GM19468 (cell line): ENCODE data around the gene CLIC4.
"Not testable (repeated sequence)": the region's sequence is repeated elsewhere in the genome, so short reads cannot be mapped to it uniquely, and the experiment has no call there.

Experiments used
- ATAC-seq: cut with Tn5 transposase; IDR thresholded peaks from one replicate; pipeline ENCODE4 v1.9.1; 2021; ENCODE audit warnings: mild to moderate bottlenecking, moderate library complexity, moderate number of reproducible peaks; ENCODE audit not compliant: unreplicated experiment; ENCODE audit errors: extremely low read depth

CLIC4 gene

DNA sequence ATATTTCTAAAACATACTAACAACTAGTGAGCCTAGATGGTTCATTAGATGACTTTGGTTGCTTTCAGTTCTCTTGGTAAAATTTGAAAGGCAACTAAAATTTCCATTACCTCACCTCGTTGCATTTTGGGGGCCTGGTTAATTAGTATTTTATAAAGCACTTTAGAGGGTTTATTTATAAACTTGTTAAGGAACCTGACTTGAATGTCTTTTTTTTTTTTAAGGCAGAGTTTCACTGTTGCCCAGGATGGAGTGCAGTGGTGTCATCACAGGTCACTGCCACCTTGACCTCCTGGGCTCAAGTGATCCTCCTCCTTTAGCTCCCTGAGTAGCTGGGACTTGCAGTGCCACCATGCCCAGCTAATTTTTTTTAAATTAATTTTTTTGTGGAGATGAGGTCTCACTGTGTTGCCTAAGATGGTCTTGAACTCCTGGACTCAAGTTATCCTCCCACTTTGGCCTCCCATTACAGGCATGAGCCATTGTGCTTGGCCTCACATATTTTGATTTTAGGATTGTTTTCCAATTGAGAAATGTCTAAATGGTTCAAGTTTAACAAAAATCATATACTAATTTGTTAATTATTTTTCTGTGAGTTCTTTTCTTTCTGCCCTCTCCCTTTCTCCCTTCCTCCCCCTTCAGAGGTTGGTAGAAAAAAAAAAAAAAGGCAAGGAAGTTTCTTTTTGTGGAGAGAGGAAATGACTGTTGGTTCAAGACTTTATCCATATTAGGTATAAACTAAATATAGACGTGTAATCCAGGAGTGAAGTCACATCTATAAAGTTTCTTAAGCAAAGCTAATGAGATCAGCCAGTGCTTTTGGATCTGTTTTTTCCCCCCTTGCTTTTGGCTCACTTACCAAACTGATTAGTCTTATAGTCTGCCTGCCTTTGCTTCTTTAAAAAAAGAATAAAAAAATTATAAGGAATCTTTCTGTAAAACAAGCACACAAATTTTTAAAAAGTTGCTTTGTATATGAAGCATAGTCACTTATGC, 24.7 kb downstream of the CLIC4 start:
- no peak for ATAC-seq

DNA sequence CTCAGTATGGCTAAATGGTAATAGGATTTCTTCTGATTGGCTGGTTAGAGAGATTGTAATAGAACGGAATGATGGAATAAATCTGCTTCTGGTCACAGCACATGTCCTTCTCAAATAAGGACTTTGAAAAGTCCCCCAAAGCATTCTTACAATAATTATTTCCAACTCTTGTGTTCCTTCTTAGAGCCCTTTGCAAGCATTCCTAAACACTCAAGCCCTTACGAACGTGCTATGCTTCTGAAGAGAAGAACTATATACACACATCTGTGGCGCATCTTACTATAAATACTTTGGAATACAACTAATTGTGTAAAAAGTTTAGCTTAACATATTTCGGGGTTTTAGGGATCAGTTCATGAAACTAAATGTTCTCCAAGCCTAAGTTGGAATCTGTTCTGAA, 25.6 kb downstream of the CLIC4 start:
- no peak for ATAC-seq

DNA sequence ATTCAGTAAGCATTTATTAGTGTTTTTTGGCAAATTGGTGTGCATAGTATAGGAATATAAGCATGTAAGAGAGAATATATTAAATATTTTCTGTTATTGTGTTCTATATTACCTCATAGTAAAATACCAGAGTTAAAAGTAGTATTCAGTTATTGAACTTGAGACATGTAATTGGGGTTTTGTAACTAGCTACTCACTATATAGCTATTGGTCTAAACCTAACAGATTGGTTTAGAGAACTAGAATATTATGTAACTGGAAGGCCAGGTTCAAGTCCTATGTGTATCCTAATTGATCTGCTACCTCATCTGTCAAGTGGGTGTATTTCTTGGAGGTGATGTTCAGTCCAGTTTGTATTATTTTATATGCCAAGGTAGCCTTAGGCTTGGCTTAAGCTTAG, 26.3 kb downstream of the CLIC4 start:
- no peak for ATAC-seq

DNA sequence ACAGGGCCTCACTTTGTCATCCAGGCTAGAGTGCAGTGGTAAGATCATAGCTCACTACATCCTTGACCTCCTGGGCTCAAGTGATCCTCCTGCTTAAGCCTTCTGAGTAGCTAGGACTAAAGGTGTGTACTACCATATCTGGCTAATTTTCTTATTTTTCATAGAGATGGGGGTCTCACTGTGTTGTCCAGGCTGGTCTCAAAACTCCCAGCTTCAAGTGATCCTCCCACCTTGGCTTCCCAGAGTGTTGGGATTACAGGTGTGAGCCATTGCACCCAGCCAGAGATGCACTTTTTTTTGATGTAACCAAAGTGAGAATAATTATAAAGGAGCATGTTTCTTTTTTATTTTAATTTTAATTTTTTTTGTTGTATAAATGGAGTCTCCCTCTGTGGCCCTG, 28.4 kb downstream of the CLIC4 start:
- ATAC-seq: no peak

DNA sequence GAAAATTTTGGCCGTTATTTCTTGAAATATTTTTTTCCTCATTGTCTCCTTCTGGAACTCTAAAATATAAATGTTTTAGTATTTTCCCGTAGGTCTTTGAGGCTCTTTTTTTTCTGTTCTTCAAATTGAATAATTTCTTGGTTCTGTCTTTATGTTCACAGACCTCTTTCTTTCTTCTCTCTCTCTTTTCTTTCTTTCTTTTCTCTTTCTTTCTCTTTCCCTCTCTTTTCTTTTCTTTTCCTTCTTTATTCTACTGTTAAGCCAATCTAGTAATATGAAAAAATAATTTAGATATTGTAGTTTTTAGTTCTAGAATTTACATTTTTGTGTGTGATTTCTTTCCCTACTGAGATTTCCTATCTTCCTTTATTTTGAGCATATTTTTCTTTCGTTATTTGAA, 30.1 kb downstream of the CLIC4 start:
- no peak for ATAC-seq

DNA sequence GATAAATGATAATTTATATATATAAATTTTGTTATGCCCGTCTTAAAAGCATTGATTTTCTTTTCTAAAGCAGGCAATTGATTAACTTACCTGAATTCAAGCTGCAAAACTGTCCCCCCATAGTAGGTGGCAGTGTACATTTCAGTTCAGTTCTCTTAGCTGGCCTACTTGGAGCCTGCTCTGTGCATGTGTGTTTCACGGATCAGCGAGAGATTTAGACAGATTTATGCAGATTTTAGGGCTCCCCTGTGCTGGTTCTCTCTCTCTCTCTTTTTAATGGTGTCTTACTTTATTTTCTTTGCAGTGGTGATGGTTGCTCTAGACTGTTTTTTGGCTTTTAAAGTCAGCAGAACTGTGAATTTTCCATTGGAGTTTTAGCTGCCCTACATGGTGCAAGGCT, 30.7 kb downstream of the CLIC4 start:
- no peak for ATAC-seq

DNA sequence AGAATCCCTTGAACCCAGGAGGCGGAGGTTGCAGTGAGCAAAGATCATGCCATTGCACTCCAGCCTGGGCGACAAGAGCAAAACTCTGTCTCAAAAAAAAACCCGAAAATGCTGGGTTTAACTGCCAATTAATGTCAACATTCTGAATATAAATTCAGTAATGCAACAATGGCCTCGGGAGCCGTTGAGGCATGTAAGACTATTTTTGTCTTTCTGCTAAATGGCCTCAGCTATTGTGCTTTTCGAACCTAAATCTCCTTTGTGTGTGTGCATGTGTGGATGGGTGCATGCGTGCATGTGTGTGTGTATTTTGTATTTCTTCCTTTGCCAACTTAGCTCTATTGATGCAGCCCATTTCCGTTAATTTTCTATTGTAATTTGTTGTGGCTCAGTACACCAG, 31.6 kb downstream of the CLIC4 start:
- ATAC-seq: no peak

DNA sequence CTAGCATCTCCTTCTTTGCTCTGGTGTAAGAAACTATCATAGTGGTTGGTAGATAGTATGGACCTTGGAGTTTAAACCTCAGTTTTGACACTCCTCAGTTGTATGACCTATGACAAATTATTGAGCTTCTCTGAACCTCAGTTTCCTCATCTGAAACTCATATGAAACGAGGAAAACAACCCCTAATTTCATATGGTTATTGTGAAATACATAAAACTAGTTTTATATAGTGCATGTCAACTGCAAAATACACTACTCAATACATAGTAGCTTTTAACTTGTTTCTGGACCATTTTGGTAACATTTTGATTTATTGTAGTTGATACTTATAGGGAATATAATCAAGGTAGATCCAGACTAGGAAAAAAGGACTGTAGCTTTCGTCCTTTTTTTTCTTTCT, 32.9 kb downstream of the CLIC4 start:
- no peak for ATAC-seq

DNA sequence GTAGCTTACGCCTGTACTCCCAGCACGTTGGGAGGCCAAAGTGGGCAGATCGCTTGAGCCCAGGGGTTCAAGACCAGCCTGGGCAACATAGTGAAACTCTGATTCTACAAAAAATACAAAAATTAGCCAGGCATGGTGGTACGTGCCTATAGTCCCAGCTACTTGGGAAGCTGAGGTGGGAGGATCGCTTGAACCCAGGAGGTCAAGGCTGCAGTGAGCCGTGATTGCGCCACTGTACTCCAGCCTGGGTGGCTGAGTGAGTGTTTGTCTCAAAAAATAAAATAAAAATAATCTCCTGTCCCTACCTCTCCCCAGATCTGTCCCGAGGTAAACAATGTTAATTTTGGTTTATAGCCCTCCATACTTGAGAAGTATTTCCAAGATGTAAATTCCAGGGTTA, 34.0 kb downstream of the CLIC4 start:
- ATAC-seq: not testable (repeated sequence)

DNA sequence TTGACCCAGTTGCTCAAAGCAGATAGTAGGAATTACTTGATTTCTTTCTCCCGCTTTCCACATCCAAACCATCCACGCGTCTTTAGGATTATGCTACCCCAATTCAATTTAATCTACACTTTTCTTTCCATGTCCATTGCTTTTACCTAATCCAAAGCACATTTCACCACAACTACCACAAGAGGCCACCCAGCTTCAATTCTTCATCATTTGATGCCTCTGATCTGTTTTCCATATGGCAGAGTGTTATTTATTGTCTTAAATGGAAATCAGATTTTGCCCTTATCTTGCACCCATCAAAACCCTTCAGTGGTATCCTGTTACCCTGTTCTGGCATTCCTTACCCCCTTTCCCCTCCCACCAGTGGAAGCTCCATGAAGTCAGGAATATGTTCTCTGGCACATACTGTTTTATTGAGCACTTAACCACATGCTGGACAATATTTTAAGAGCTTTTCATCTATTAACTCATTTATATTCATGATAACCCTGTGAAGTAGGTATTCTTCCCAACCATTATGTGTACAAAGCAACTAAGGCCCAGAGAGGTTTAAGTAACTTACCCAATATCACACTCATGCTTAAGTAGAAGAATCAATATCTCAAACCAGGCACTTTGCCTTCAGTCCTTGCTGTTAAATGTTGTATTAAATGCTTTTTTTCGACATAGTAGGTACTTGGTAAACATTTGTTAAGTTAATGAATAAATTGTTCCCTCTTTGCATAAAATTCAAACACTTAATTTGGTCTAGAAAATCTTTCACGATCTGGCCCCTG, 34.6 kb downstream of the CLIC4 start:
- no peak for ATAC-seq

DNA sequence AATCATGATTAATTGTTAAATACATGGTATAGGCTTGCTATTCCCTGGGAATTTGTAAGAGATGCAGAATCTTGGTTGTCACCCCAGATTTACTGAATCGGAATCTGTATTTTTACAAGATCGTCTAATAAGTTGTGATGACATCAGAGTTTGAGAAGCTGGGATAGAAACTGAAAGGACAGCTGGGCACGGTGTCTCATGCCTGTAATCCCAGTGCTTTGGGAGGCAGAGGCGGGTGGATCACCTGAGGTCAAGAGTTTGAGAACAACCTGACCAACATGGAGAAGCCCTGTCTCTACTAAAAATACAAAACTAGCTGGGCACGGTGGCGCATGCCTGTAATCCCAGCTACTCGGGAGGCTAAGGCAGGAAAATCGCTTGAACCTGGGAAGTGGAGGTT, 35.4 kb downstream of the CLIC4 start:
- ATAC-seq: not testable (repeated sequence)

DNA sequence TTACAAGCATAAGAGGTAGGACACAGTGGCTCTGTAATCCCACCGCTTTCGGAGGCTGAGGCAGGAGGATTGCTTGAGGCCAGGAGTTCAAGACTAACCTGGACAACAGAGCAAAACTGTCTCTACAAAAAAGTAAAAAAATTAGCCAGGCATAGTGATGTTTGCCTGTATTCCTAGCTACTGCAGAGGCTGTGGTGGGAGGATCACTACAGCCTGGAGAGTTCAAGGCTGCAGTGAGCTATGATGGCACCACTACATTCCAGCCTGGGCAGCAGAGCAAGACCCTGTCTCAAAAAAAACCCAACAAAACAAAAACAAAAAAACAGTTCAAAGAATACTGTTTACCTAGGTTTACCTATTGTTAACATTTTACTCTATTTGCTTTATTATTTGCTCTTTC, 37.4 kb downstream of the CLIC4 start:
- no peak for ATAC-seq

DNA sequence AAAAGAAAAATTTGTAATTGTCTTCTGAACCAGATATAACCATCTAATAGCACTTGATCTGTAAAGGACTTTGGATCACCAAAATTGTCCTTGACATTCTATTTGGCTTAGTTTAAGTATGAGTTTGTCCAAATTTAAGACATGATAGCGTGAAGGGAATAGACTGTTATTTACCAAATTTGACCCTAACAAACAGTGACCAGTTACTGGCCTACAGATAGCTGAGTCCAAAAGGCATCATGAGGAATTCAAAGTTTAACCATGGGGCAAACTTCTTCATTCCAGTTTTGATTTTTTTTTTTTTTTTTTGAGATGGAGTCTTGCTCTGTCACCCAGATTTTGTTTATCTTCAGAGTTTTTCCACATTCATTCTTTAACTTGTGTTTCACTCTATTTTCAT, 38.5 kb downstream of the CLIC4 start:
- ATAC-seq: no peak

DNA sequence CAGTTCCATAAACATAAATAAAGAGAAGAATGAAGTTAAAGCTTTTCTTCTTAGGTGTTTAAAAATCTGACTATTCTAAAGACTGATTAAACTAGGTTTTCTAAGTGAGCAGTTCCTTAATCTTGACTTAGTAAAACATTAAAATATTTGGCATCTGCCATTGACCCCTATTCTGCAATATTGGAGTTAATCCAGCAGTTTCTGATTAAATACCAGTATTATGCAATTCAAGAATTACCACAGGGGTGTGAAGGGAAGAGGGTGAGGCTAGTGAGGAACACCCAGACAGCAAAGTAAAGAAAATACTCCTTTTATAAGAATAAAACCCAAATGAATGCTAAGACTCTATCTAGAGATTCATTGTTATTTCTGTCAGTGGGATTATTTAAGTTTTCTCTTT, 40.9 kb downstream of the CLIC4 start:
- ATAC-seq: no peak

DNA sequence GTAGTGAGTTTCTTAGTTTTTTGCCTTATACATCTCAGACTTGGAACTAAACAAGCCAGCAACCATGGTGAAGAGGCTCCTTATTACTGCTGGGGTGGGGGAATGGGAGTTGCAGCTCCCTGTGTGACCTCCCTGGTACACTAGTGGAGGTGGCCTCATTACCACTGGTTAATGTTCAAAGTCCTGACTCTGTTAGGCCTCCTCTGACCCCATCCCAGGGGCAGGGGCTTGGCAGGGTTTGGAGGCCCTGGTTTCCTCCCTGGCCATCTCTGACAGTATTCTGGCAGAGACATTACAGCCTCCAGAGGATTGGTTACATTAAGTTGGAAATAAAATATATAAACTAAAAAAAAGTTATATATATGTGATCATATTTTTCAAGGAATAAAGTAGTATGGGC, 45.2 kb downstream of the CLIC4 start:
- ATAC-seq: no peak

DNA sequence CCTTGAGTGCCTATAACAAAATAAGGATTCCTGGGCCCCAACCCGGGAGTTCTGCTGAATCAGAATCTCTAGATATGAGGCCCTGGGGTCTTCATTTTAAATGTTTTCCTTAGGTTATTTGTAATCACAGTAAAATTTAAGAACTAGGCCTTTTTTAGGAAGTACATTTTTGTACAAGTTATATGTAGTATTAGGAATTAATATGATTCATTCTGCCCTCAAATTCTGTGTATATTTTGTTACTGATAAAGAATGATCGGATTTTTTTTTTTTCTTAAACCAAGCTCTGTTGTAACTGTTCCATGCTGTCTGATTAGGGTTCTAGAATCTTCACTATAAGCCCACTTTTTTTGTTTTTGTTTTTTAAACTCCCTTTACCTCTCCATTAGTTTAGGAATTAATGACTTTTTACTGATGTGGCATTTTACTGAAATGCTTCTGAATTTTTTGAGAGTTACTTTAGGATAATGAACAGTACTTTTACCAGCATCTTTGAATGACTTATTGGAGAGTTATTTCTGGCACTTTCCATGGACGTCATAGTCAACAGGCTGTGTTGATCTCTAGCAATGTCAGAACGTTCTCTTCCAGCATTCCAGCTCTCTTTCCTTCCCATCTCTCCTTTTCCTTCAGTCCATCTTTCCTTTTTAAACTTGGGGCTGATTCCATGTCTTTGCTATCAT, 48.3 kb downstream of the CLIC4 start:
- no peak for ATAC-seq

DNA sequence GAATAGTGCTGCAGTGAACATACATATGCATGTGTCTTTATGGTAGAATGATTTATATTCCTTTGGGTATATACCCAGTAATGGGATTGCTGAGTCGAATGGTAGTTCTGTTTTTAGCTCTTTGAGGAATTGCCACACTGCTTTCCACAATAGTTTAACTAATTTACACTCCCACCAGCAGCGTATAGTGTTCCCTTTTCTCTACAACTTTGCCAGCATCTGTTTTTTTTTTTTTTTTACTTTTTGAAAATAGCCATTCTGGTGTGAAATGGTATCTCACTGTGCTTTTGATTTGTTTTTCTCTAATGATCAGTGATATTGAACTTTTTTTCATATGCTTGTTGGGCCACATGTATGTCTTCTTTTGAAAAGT, 48.9 kb downstream of the CLIC4 start:
- ATAC-seq: not testable (repeated sequence)

DNA sequence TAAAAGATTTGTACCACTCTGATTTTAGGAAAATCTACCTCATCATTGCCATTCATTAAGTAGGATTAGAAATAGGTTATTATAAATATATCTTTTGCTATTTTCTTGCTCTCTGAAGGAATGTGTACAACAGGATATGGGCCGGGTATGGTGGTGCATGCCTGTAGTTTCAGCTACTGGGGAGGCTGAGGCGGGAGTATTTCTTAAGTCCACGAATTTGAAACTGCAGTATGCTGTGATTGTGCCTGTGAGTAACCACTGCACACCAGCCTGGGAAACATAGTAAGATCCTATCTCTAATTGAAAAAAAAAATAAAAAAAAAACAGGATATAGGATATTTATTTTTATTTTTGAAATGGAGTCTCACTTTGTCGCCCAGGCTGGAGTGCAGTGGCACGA, 50.0 kb downstream of the CLIC4 start:
- ATAC-seq: no peak

DNA sequence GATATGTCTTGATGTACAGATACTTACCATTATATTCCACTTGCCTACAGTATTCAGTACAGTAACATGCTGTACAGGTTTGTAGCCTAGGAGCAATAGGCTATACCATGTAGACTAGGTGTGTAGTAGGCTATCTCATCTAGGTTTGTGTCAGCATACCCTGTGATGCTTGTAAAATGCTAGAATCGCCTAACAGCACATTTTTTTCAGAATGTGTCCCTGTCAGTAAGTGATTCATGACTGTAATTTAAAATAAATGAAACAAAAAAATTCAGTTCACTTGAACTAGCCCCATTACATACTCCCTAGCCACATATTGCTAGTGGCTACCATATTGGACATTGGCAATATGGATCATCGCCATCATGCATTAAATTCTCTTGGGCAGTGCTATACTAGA, 51.3 kb downstream of the CLIC4 start:
- no peak for ATAC-seq

DNA sequence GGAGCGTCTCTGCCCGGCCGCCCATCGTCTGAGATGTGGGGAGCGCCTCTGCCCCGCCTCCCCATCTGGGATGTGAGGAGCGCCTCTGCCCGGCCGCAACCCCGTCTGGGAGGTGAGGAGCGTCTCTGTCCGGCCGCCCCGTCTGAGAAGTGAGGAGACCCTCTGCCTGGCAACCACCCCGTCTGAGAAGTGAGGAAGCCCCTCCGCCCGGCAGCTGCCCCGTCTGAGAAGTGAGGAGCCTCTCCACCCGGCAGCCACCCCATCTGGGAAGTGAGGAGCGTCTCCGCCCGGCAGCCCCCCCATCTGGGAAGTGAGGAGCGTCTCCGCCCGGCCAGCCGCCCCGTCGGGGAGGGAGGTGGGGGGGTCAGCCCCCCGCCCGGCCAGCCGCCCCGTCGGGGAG, 54.0 kb downstream of the CLIC4 start:
- ATAC-seq: not testable (repeated sequence)

DNA sequence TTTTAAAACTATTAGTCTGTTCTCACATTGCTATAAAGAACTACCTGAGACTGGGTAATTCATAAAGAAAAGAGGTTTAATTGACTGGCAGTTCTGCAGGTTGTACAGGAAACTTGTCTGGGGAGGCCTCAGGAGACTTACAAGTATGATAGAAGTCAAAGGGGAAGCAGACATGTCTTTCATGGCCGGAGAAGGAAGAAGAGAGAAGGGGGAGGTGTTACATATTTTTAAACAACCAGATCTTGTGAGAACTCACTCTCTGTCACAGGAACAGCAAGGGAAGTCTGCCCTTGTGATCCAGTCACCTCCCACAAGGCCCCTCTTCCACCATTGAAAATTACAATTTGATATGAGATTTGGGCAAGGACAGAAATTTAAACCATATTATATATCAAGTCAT, 55.9 kb downstream of the CLIC4 start:
- ATAC-seq: no peak
